MCF 10A (cell line): ENCODE measurements around the gene MAP2K7. TPM values are rescaled to one million over a fixed set of nuclear protein-coding genes. Genes with fewer than 3 reads are reported as not detected.

Experiments
- BruUV-seq: library from RNA; stranded (reverse); fragments of 400-500 nt; replicated peaks from 2 replicates; lab custom pipeline; 2021; lab: Mats Ljungman, UMichigan
- CTCF ChIA-PET: fragments of 300-600 bp; sonication (Branson Sonifier 250); formaldehyde crosslinking; extraction: SDS; loops from one replicate; lab custom pipeline; 2021; ENCODE audit warnings: antibody characterized with exemption, inconsistent platforms; lab: Yijun Ruan, JAX
- POLR2A ChIA-PET: fragments of 300-600, 350-650 bp; sonication (Branson Sonifier 250); formaldehyde crosslinking; extraction: SDS; loops from one replicate; lab custom pipeline; 2020; ENCODE audit warnings: antibody characterized with exemption, inconsistent platforms; lab: Yijun Ruan, JAX
- DNase-seq: peaks from one replicate; pipeline ENCODE4 v3.0.0-alpha.2; 2018; ENCODE audit not compliant: unreplicated experiment
- H3K27ac Mint-ChIP-seq: one replicate; pipeline ENCODE4 v1.8.0; 2022; ENCODE audit warnings: mild to moderate bottlenecking, low read depth, mixed read lengths; ENCODE audit not compliant: unreplicated experiment
- H3K27me3 Mint-ChIP-seq: one replicate; pipeline ENCODE4 v1.8.0; 2022; ENCODE audit warnings: mixed read lengths; ENCODE audit not compliant: insufficient read depth, unreplicated experiment
- H3K36me3 Mint-ChIP-seq: one replicate; pipeline ENCODE4 v1.8.0; 2022; ENCODE audit warnings: mild to moderate bottlenecking, moderate library complexity, mixed read lengths; ENCODE audit not compliant: insufficient read depth, unreplicated experiment
- H3K4me1 Mint-ChIP-seq: one replicate; pipeline ENCODE4 v1.8.0; 2022; ENCODE audit warnings: mixed read lengths; ENCODE audit not compliant: insufficient read depth, unreplicated experiment
- H3K4me3 Mint-ChIP-seq: one replicate; pipeline ENCODE4 v1.8.0; 2022; ENCODE audit warnings: mild to moderate bottlenecking, moderate library complexity, mixed read lengths; ENCODE audit not compliant: unreplicated experiment
- H3K9me3 Mint-ChIP-seq: one replicate; pipeline ENCODE4 v1.8.0; 2022; ENCODE audit warnings: mixed read lengths; ENCODE audit not compliant: unreplicated experiment
- intact Hi-C: fragments of 100-400 bp; cut with micrococcal nuclease; formaldehyde crosslinking; loops from 2 replicates; pipeline ENCODE4 v1.14.1; 2022
- total RNA-seq: library from RNA; stranded (reverse); gene quantifications from 2 replicates; pipeline ENCODE4 v1.2.3, GENCODE V29; 2022
- TF ChIP-seq, protein P1 (sequence below): fragments of 200-600 bp; IDR thresholded peaks from one replicate; pipeline ENCODE4 v1.8.0; 2022; ENCODE audit warnings: antibody characterized with exemption, mild to moderate bottlenecking; ENCODE audit not compliant: unreplicated experiment

MAP2K7 gene
- total RNA-seq, 1 experiment from 2014 or later: 36.3 TPM

DNA sequence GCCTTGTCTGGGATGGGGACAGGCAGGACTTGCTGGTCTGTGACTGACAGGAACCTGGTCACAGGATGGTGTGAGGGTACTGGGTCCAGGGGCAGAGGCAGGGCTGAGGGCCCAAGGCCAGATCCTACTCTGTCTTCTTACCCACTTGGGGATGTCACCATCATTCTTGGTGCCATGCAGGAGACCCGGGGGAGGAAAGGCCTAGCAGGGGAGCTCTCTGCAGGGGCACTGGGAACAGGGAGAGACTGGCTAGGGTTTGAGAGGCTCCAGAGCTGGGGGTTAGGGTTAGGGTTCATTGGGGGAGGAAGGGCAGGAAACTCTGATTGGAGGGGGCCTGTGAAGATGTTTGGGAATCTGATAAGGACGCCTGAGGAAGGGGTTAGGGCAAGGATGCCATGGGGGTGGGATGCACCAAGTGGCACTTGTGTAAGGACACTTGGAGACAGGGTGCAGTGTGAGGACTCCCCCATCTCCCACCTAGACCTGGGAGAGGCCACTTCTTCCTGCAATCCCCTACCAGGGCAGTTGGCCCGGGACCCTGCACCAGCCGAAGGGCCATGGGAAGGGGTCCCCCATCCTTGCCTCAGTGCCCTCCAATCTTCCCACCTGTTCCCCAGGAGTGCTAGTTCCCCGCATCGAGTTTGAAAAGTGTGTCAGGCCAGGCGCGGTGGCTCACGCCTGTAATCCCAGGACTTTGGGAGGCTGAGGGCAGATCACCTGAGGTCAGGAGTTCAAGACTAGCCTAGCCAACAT is 36.4 kb upstream of the MAP2K7 start:
- TF ChIP-seq, protein P1, sequence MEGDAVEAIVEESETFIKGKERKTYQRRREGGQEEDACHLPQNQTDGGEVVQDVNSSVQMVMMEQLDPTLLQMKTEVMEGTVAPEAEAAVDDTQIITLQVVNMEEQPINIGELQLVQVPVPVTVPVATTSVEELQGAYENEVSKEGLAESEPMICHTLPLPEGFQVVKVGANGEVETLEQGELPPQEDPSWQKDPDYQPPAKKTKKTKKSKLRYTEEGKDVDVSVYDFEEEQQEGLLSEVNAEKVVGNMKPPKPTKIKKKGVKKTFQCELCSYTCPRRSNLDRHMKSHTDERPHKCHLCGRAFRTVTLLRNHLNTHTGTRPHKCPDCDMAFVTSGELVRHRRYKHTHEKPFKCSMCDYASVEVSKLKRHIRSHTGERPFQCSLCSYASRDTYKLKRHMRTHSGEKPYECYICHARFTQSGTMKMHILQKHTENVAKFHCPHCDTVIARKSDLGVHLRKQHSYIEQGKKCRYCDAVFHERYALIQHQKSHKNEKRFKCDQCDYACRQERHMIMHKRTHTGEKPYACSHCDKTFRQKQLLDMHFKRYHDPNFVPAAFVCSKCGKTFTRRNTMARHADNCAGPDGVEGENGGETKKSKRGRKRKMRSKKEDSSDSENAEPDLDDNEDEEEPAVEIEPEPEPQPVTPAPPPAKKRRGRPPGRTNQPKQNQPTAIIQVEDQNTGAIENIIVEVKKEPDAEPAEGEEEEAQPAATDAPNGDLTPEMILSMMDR: no peak
- no TSS peak for BruUV-seq
- Mint-ChIP-seq H3K36me3 (peaks cover 14% of the 10 kb centered on the region), H3K9me3 (no peaks in the 10 kb centered on the region), H3K4me3 (no peak overlapping the region), H3K27me3 (no peaks in the 10 kb centered on the region), H3K27ac (no peak overlapping the region), H3K4me1 (peaks cover 27% of the 10 kb centered on the region)
- no peak for DNase-seq
- ChIA-PET POLR2A (interaction anchor here (0.6 to 1.2 kb wide), 2 partner anchors 30 to 283 kb away, joined by 4 read pairs; no protein-coding TSS in a partner anchor), CTCF (interaction anchor here (0.9 to 1.5 kb wide), 3 partner anchors 13 to 54 kb away, joined by 3 to 6 read pairs (median 3); no protein-coding TSS in a partner anchor)
- intact Hi-C loops: loop anchor here (5.0 kb wide), 1 partner anchor 55 kb away; the partner anchor contains the start of gene SNAPC2

DNA sequence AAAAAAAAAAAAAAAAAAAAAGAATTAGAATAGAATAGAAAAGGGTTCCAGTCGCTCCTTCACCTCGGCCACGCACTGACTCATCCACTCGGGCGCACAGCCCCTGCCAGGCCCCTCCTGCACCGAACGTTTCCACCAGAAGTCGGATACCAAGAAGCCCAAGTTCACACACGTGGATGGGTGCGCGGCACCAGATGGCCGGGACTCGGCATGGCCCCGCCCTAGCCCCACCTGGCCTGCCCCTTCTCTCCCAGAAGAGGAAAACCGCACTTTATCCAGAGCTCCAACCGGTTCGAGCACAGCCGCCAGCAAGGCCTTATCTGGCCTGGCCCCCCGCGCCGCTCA is 35.4 kb upstream of the MAP2K7 start:
- H3K4me1 Mint-ChIP-seq: peaks cover 27% of the 10 kb centered on the region
- BruUV-seq: no TSS peak
- no peaks in the 10 kb centered on the region for H3K9me3 Mint-ChIP-seq
- TF ChIP-seq, protein P1: no peak
- ChIA-PET POLR2A (interaction anchor here (0.9 to 2.2 kb wide), 8 partner anchors 13 to 85 kb away, joined by 3 to 91 read pairs (median 8); partner anchors contain the start of genes EVI5L, LRRC8E, MAP2K7 and SNAPC2), CTCF (interaction anchor here (0.6 to 1.9 kb wide), 15 partner anchors 7 to 355 kb away, joined by 3 to 18 read pairs (median 5); partner anchors contain the start of gene MAP2K7)
- intact Hi-C loops: loop anchor here (5.0 kb wide), 1 partner anchor 54 kb away; the partner anchor contains the start of gene SNAPC2
- peak overlapping the region; percentile 77 for H3K4me3 Mint-ChIP-seq
- no peaks in the 10 kb centered on the region for H3K27me3 Mint-ChIP-seq
- H3K36me3 Mint-ChIP-seq: peaks cover 14% of the 10 kb centered on the region
- peak overlapping the region; percentile 42 for H3K27ac Mint-ChIP-seq
- DNase-seq: no peak

DNA sequence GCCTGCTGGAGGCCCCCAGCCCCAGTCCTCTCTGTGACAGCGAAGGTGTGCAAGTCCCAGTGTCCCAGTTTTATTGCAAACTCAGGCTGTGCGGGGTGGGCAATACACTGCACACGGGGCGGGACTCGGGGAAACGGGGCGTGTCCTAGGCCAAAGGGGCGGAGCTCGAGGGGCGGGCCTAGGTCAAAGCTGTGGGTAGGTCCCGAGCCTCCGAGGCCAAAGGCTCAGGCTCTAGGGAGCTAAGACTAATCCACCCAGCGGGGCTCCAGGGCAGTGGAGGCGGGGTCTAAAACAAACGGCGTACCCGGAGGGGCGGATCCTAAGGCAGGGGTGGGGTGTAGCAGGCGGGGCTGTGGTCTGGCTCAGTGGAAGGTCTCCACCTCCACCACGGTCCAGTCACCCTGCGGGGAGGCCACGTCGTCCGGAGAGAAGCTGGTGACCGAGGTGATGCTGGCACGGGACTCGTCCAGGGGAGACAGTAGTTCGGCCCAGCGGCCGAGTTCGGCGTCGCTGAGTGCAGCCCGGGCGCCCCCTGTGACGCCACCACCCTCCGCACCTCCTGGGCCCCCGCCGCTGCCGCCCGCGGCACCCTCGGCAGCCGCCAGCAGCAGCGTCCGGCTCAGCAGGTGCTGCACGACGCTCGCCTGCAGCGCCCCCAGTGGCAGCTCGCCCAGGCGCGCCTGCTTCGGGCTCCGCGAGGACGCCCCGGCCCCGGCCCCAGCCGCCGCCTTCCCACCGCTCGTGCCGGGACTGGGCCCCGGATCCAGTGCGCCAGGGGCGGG is 34.8 kb upstream of the MAP2K7 start:
- peaks cover 27% of the 10 kb centered on the region for H3K4me1 Mint-ChIP-seq
- peak overlapping the region; percentile 42 for H3K27ac Mint-ChIP-seq
- ChIA-PET CTCF (interaction anchor here (0.6 to 1.9 kb wide), 30 partner anchors 8 to 1171 kb away, joined by 3 to 18 read pairs (median 4); partner anchors contain the start of genes LRRC8E, MAP2K7 and TRAPPC5), POLR2A (interaction anchor here (0.8 to 2.2 kb wide), 16 partner anchors 12 to 188 kb away, joined by 3 to 91 read pairs (median 4); partner anchors contain the start of genes EVI5L, LRRC8E, MAP2K7 and SNAPC2)
- H3K9me3 Mint-ChIP-seq: no peaks in the 10 kb centered on the region
- H3K36me3 Mint-ChIP-seq: peaks cover 14% of the 10 kb centered on the region
- intact Hi-C loops: loop anchor here (1.0 to 5.0 kb wide), 2 partner anchors 34 to 53 kb away; partner anchors contain the start of genes MAP2K7 and SNAPC2
- H3K27me3 Mint-ChIP-seq: no peaks in the 10 kb centered on the region
- BruUV-seq: no TSS peak
- peak; percentile 91 for DNase-seq
- TF ChIP-seq, protein P1: peak; percentile 68
- H3K4me3 Mint-ChIP-seq: peak overlapping the region; percentile 77
